ENCODE results near the gene IQGAP1. TPM values are rescaled to one million over a fixed set of nuclear protein-coding genes. Genes with fewer than 3 reads are reported as not detected.

IQGAP1 gene
- polyA plus RNA-seq, 1 donor (not counting 4 experiments of a cell fraction or from before 2014, with no cell fraction given) = 310 TPM

GRCh38 chr15:90351479-90352106 is 36.4 kb upstream of the IQGAP1 start:
- no peak for DNase-seq (ENCODE audit: low read depth, low spot score)
- peaks cover 27% of the 10 kb centered on the region for H3K4me1 ChIP-seq (ENCODE audit: control insufficient read depth, extremely low read depth, insufficient read depth, low read length)
- FAIRE-seq = no peak
- no peaks in the 10 kb centered on the region for H3K9me1 ChIP-seq (ENCODE audit: control insufficient read depth, extremely low read depth, insufficient read depth, low read length)
- no peaks in the 10 kb centered on the region for H3K27me3 ChIP-seq (ENCODE audit: control insufficient read depth, extremely low read depth, insufficient read depth, low read length)
- H3K4me3 ChIP-seq (ENCODE audit: control insufficient read depth in 2 of 3, extremely low read depth in 1 of 3, insufficient read depth in 2 of 3, low read depth in 1 of 3, low read length in 3 of 3) = peak overlapping the region; percentile 66 to 86 (median 76)
- dilution Hi-C loops (cut with MboI; ENCODE audit: extremely low pct_ligation_motif_present, low sequenced_read_pairs) = no loop called here
- H4K20me1 ChIP-seq (ENCODE audit: control insufficient read depth, extremely low read depth, insufficient read depth, low read length) = no peaks in the 10 kb centered on the region
- no peaks in the 10 kb centered on the region for H3K79me2 ChIP-seq (ENCODE audit: control insufficient read depth, insufficient read depth, low read length)
- H3K9ac ChIP-seq (ENCODE audit: control insufficient read depth, extremely low read depth, insufficient read depth, low read length) = peak overlapping the region; percentile 89
- H2AFZ ChIP-seq (ENCODE audit: control insufficient read depth, low read length) = peak overlapping the region; percentile 95
- peak overlapping the region; percentile 97 for H3K4me2 ChIP-seq (ENCODE audit: control insufficient read depth, extremely low read depth, insufficient read depth, low read depth, low read length)
- no peaks in the 10 kb centered on the region for H3K9me3 ChIP-seq (ENCODE audit: control insufficient read depth, low read depth, low read length)
- H3K27ac ChIP-seq (ENCODE audit: control insufficient read depth, insufficient read depth, low read length) = peak overlapping the region; percentile 93
- no peaks in the 10 kb centered on the region for H3K36me3 ChIP-seq (ENCODE audit: control insufficient read depth in 2 of 2, extremely low read depth in 1 of 2, insufficient read depth in 2 of 2, low read length in 2 of 2)
- TF ChIP-seq CTCF (optimal IDR thresholded peaks at IDR 0.05 in 1 of 3, IDR thresholded peaks at IDR 0.05 in 1 of 3, conservative IDR thresholded peaks at IDR 0.05 in 1 of 3; ENCODE audit: extremely low read depth in 1 of 3, insufficient read depth in 2 of 3, low read length in 3 of 3) (no peak), EZH2 (IDR thresholded peaks at IDR 0.05; ENCODE audit: low read length) (no peak)

DNA sequence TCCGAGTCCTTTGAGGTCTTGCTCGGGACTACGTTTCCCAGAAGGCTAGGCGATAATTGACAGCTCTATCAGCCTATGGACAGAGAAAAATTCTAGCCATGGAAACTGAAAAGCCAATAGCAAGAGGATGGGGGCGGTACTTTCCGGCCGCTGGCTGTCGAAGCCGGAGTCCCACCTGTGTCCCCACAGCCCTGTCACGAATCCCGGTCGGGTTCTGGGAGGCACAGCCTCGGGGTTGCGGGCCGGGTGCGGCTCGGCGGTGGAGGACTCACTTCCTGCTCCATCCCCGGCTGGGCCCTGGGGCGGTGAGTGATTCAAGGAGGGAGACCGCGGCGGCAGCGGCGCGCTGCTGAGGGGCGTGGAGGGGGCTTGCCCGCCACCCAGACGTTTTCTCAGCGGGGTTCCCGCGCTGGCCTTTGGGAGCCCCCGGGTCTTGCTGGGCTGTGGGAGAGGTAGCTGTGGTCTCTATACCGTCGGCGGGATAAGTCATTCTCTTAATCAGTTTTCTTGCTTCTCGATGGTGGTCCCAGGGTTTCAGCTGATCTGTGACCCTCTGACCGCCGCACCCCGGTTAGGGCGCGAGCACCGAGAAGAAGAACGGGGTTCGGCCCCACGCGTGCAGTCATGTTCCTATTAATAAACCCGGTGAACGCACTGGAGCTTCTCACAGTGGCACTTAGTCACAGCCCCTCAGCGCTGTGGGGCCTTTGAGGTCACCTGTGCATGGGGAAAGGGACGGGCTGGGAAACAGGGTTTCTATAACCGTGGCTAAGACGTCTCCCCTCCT is 35.7 kb upstream of the IQGAP1 start, which contains the start of gene ZNF774:
TSS of gene ZNF774 (plus strand) at position 178 of the 787 bp plus-strand sequence. CDS start 2,377 bp downstream, outside the sequence.
- Histone ChIP-seq H3K4me3 (ENCODE audit: control insufficient read depth in 2 of 3, extremely low read depth in 1 of 3, insufficient read depth in 2 of 3, low read depth in 1 of 3, low read length in 3 of 3) (peak within 1 kb of the TSS; percentile 66 to 86 (median 76)), H3K9me3 (ENCODE audit: control insufficient read depth, low read depth, low read length) (no peaks in the 10 kb centered on the region), H3K27me3 (ENCODE audit: control insufficient read depth, extremely low read depth, insufficient read depth, low read length) (no peaks in the 10 kb centered on the region), H3K9me1 (ENCODE audit: control insufficient read depth, extremely low read depth, insufficient read depth, low read length) (no peaks in the 10 kb centered on the region), H3K27ac (ENCODE audit: control insufficient read depth, insufficient read depth, low read length) (peak within 1 kb of the TSS; percentile 93), H4K20me1 (ENCODE audit: control insufficient read depth, extremely low read depth, insufficient read depth, low read length) (no peaks in the 10 kb centered on the region), H3K36me3 (ENCODE audit: control insufficient read depth in 2 of 2, extremely low read depth in 1 of 2, insufficient read depth in 2 of 2, low read length in 2 of 2) (no peaks in the 10 kb centered on the region), H3K79me2 (ENCODE audit: control insufficient read depth, insufficient read depth, low read length) (no peaks in the 10 kb centered on the region), H3K4me2 (ENCODE audit: control insufficient read depth, extremely low read depth, insufficient read depth, low read depth, low read length) (peak within 1 kb of the TSS; percentile 97), H3K4me1 (ENCODE audit: control insufficient read depth, extremely low read depth, insufficient read depth, low read length) (peaks cover 27% of the 10 kb centered on the region), H3K9ac (ENCODE audit: control insufficient read depth, extremely low read depth, insufficient read depth, low read length) (peak within 1 kb of the TSS; percentile 89), H2AFZ (ENCODE audit: control insufficient read depth, low read length) (peak within 1 kb of the TSS; percentile 95)
- no peak for TF ChIP-seq CTCF (optimal IDR thresholded peaks at IDR 0.05 in 1 of 3, IDR thresholded peaks at IDR 0.05 in 1 of 3, conservative IDR thresholded peaks at IDR 0.05 in 1 of 3; ENCODE audit: extremely low read depth in 1 of 3, insufficient read depth in 2 of 3, low read length in 3 of 3)
- no peak for TF ChIP-seq EZH2 (IDR thresholded peaks at IDR 0.05; ENCODE audit: low read length)
- dilution Hi-C loops (cut with MboI; ENCODE audit: extremely low pct_ligation_motif_present, low sequenced_read_pairs) = no loop called here
- DNase-seq (ENCODE audit: low read depth, low spot score) (peak; percentile 85), FAIRE-seq (peak; percentile 81)
